ENCODE data around the gene RNF4. TPM values are rescaled to one million over a fixed set of nuclear protein-coding genes. Genes with fewer than 3 reads are reported as not detected.
"Not testable (repeated sequence)": the region's sequence is repeated elsewhere in the genome, so short reads cannot be mapped to it uniquely, and the experiment has no call there.

The RNF4 gene
- total RNA-seq, 1 donor from 2014 or later, result 26.0 TPM

DNA sequence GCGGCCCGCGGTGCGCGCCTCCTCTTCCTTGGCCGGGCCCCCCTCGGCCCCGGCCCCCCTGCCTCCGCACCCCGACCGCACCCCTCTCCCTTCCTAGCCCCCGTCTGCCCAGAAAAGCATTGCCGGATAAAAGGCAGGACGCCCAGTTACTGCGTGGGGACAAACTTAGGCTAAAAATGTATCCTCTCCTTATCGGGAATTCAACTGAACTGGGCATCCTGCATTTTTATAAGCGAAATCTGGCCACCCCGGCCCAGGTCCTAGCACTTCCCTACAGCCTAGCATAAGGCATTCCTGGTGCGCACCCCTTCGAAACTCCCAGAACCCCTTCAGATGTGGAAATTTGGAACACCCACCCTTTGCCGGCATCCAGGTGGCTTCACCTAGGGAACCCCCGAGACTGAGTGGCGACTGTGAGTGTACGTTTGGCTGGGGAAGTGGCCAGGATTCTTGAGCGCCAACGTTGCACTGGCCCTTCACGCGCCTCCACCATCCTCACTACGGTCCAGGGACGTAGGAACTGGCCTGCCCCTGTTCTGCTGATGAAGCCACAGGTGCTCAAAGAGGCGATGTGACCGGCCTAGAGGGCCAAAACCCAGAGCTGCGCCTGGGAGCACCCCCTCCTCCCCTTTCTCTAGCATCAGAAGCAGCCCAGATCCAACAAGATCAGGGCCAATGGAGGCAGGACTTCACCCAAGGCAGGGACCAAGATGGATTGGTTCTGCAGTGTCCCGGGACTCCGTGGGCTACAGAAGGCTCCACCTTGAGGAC is 5.7 kb upstream of the RNF4 start:
- Histone ChIP-seq H3K4me1 (peaks cover 24% of the 10 kb centered on the region), H3K36me3 (no peaks in the 10 kb centered on the region), H3K9me3 (replicated peaks) (no peaks in the 10 kb centered on the region), H3K27me3 (ENCODE audit: low read depth) (peaks cover 13% of the 10 kb centered on the region), H3K4me3 (peak overlapping the region; percentile 74), H3K27ac (replicated peaks) (peak overlapping the region; percentile 70)
- intact Hi-C loops (cut with micrococcal nuclease), result no loop called here
- no peak for DNase-seq
- TF ChIP-seq, protein P1, sequence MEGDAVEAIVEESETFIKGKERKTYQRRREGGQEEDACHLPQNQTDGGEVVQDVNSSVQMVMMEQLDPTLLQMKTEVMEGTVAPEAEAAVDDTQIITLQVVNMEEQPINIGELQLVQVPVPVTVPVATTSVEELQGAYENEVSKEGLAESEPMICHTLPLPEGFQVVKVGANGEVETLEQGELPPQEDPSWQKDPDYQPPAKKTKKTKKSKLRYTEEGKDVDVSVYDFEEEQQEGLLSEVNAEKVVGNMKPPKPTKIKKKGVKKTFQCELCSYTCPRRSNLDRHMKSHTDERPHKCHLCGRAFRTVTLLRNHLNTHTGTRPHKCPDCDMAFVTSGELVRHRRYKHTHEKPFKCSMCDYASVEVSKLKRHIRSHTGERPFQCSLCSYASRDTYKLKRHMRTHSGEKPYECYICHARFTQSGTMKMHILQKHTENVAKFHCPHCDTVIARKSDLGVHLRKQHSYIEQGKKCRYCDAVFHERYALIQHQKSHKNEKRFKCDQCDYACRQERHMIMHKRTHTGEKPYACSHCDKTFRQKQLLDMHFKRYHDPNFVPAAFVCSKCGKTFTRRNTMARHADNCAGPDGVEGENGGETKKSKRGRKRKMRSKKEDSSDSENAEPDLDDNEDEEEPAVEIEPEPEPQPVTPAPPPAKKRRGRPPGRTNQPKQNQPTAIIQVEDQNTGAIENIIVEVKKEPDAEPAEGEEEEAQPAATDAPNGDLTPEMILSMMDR (IDR thresholded peaks at IDR 0.05; ENCODE audit: borderline replicate concordance), result peak; percentile 12

DNA sequence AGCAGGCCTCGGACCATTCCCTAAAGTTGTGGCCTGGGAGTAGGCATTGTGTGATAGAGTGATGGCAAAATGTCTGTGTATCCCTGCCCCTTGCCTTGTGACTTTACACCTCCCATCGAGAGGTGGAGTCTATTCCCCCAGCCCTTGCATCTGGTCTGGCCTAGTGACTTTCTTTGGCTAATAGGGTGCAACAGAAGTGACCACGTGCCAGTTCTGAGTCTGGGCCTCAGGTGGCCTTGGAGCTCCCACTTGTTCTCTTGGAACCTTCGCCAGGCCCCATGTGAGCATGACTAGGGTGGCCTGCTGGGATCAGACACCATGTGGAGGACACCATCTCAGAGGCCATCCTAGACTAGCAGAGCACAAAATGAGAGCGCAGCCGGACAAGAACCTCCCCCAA is 3.9 kb upstream of the RNF4 start:
- intact Hi-C loops (cut with micrococcal nuclease), result no loop called here
- TF ChIP-seq, protein P1 (IDR thresholded peaks at IDR 0.05; ENCODE audit: borderline replicate concordance), result no peak

DNA sequence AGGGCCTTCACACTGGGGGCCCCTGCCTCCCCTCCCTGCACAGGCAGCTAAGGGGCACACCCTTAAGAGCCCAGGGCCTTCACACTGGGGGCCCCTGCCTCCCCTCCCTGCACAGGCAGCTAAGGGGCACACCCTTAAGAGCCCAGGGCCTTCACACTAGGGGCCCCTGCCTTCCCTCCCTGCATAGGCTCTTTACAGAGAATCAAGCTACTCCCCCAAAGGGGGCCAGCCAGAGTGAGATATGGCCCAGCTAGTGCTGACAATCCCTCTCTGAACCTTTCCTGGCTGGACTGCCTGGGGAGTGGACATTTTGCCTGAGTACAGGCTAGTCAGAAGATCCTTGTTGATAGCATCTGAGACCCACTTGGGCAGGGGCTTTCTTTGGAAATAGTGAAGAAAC is 3.4 kb upstream of the RNF4 start:
- H3K27me3 ChIP-seq (ENCODE audit: low read depth); intact Hi-C loops (cut with micrococcal nuclease); H3K9me3 ChIP-seq (replicated peaks); H3K36me3 ChIP-seq; H3K27ac ChIP-seq (replicated peaks); H3K4me3 ChIP-seq; DNase-seq: not testable (repeated sequence)
- peaks cover 45% of the 10 kb centered on the region for H3K4me1 ChIP-seq

More for the DNA sequence above, 3.9 kb upstream of the RNF4 start:
- H3K4me3 ChIP-seq, result no peak overlapping the region
- DNase-seq, result no peak
- no peak overlapping the region for H3K27ac ChIP-seq (replicated peaks)
- H3K27me3 ChIP-seq (ENCODE audit: low read depth), result no peaks in the 10 kb centered on the region
- peaks cover 40% of the 10 kb centered on the region for H3K4me1 ChIP-seq
- no peaks in the 10 kb centered on the region for H3K36me3 ChIP-seq
- no peaks in the 10 kb centered on the region for H3K9me3 ChIP-seq (replicated peaks)

DNA sequence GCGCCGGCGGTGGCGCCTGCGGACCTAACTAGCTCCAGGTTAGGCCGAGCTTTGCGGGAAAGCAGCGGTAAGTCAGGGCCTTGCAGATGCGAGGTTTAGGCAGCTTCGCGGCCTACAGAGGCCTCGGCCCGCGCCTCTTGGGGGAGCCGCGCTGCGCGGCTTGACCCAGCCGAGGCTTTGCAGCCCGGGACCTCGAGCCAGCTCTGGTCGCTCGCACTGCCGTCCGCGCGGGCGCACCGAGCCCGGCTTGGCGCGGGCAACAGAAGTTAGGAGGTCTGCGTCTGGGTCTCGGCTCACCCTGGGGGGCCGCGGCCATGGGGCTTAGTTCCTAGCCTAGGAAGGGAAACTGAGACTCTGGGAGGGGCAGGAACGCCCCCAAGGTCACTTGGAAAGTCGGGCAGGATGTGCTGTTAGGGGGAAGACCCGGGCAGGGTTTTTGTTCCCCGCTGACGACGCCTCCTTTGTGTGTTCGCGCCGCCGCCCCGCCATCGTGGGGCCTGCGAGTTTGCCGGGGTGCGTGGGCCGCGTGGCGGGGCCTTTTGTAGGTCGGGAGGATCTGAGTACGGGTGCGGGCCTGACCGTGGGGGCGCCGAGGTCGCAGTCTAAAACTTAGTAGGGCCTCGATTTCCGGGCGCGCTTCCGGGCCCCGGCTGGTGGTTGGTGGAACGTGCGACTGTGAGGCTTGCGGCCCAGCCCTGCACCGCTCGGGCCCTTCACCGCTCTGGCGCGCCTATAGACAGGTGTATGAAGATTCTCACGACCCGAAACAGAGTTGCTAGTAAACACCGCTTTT is 482 bp downstream of the RNF4 start:
- TF ChIP-seq, protein P1 (IDR thresholded peaks at IDR 0.05; ENCODE audit: borderline replicate concordance), result no peak
- peaks cover 27% of the 10 kb centered on the region for H3K36me3 ChIP-seq
- H3K27ac ChIP-seq (replicated peaks), result peak overlapping the region; percentile 98
- no peaks in the 10 kb centered on the region for H3K9me3 ChIP-seq (replicated peaks)
- H3K4me1 ChIP-seq, result peaks cover 50% of the 10 kb centered on the region
- H3K4me3 ChIP-seq, result peak overlapping the region; percentile 85
- no peaks in the 10 kb centered on the region for H3K27me3 ChIP-seq (ENCODE audit: low read depth)
- peak; percentile 34 for DNase-seq
- intact Hi-C loops (cut with micrococcal nuclease), result no loop called here

DNA sequence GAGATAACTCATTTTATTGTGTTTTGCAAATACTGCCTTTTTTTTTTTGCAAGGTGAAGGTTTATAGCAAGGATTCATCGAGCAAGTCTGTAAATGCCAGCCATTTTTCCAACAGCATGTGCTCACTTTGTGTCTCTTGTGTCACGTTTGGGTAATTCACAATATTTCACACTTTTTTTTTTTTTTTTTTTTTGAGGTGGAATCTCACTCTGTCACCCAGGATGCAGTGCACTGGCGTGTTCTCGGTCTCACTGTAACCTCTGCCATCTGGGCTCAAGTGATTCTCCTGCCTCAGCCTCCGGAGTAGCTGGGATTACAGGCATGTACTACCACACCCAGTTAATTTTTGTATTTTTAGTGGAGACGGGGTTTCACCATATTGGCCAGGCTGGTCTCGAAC is 1.9 kb downstream of the RNF4 start:
- DNase-seq, result no peak
- Histone ChIP-seq H3K36me3 (peaks cover 27% of the 10 kb centered on the region), H3K9me3 (replicated peaks) (no peaks in the 10 kb centered on the region), H3K27ac (replicated peaks) (no peak overlapping the region), H3K4me1 (peaks cover 57% of the 10 kb centered on the region), H3K27me3 (ENCODE audit: low read depth) (no peaks in the 10 kb centered on the region), H3K4me3 (peak overlapping the region; percentile 85)
- intact Hi-C loops (cut with micrococcal nuclease), result no loop called here
- TF ChIP-seq, protein P1 (IDR thresholded peaks at IDR 0.05; ENCODE audit: borderline replicate concordance), result no peak

DNA sequence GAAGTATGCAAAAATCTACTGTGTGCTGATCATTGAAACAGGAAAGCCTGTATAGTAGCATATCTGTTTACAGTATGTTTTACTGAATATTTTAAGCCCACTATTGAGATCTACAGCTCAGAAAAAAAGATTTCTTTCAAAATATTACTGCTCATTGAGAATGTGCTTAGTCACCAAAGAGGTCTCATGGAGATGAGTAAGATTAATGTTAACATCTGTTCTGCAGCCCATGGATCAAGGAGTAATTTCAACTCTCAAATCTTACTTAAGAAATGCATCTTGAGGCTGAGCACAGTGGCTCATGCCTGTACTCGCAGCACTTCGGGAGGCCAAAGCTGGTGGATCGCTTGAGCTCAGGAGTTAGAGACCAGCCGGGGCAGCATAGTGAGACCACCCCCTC is 3.3 kb downstream of the RNF4 start:
- H3K4me1 ChIP-seq, result peaks cover 68% of the 10 kb centered on the region
- intact Hi-C loops (cut with micrococcal nuclease), result no loop called here
- no peak for DNase-seq

More for the DNA sequence above, 3.3 kb downstream of the RNF4 start:
- Histone ChIP-seq H3K27me3 (ENCODE audit: low read depth) (no peaks in the 10 kb centered on the region), H3K9me3 (replicated peaks) (no peaks in the 10 kb centered on the region), H3K4me3 (no peak overlapping the region), H3K27ac (replicated peaks) (no peak overlapping the region), H3K36me3 (peaks cover 27% of the 10 kb centered on the region)
- TF ChIP-seq, protein P1 (IDR thresholded peaks at IDR 0.05; ENCODE audit: borderline replicate concordance), result no peak
